ENCODE measurements around the gene KRT17. TPM values are rescaled to one million over a fixed set of nuclear protein-coding genes. Genes with fewer than 3 reads are reported as not detected.
"Not testable (repeated sequence)": the region's sequence is repeated elsewhere in the genome, so short reads cannot be mapped to it uniquely, and the experiment has no call there.

Gene KRT17
- total and polyA plus RNA-seq, 2 experiments from 2014 or later, result 1.8 to 3.8 TPM

DNA sequence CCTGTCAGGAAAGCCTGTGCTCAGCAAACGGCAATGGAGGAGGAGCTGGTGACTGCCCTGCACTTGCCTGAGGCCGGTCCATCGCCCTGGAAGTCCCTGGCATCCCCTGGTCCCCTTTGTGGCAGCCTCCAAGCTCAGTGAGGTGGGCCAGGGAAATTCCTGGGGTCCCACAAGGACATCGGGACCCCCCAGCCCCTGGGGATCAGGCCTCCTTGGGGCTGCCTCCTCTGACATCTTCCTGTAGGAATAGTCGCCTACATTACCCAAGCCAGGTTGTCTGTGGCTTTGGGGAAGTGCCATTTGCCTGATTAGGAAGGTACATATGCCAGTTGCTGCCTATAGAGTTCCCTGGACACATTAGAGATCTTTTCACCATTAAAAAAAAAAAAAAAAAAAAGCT is 45.4 kb downstream of the KRT17 start:
- TF ChIP-seq EZH2 (IDR thresholded peaks at IDR 0.05; ENCODE audit: insufficient read depth, poor library complexity, severe bottlenecking) (no peak), EZH2phosphoT487 (IDR thresholded peaks at IDR 0.05; ENCODE audit: insufficient read depth, low read depth) (no peak)
- H4K20me1 ChIP-seq (ENCODE audit: insufficient read depth), result no peaks in the 10 kb centered on the region
- H3K9ac ChIP-seq, result no peak overlapping the region
- no peak overlapping the region for H2AFZ ChIP-seq
- H3K79me2 ChIP-seq (ENCODE audit: insufficient read depth), result no peaks in the 10 kb centered on the region
- WGBS, 2 experiments (ENCODE audit: low coverage in 1 of 2, low lambda C conversion rate in 2 of 2, missing lambda C conversion rate in 2 of 2), result 73 to 77% methylated on average over 5 of the region's 5 CpGs
- DNase-seq, result no peak
- H3K36me3 ChIP-seq (ENCODE audit: low read depth), result no peaks in the 10 kb centered on the region
- peaks cover 24% of the 10 kb centered on the region; the same call in 1 of the 2 replicates for H3K27me3 ChIP-seq (replicated peaks; ENCODE audit: insufficient read depth)
- in situ Hi-C loops (cut with MboI), result no loop called here
- H3K9me2 ChIP-seq (ENCODE audit: insufficient read depth), result no peaks in the 10 kb centered on the region
- H3K4me2 ChIP-seq (ENCODE audit: unreplicated experiment), result no peak overlapping the region
- H3K9me3 ChIP-seq (ENCODE audit: low read depth), result no peaks in the 10 kb centered on the region
- H3K4me3 ChIP-seq, result no peak overlapping the region
- H3F3A ChIP-seq (ENCODE audit: insufficient read depth), result no peaks in the 10 kb centered on the region
- H3K4me1 ChIP-seq (ENCODE audit: insufficient read depth), result 0 out of 2 replicates have a peak, but pooled peaks cover 9% of the 10 kb centered on the region
- no peak overlapping the region for H3K27ac ChIP-seq

- no peak overlapping the region for H3K27ac ChIP-seq
- H3K4me1 ChIP-seq (ENCODE audit: insufficient read depth), result 0 out of 2 replicates have a peak, but pooled peaks cover 9% of the 10 kb centered on the region
- H3K9me2 ChIP-seq (ENCODE audit: insufficient read depth), result no peaks in the 10 kb centered on the region
- no peak overlapping the region for H3K4me2 ChIP-seq (ENCODE audit: unreplicated experiment)
- H3K9ac ChIP-seq, result no peak overlapping the region
- no peaks in the 10 kb centered on the region for H3K36me3 ChIP-seq (ENCODE audit: low read depth)
- 73 to 82% methylated on average over 1 of the region's 1 CpG for WGBS, 2 experiments (ENCODE audit: low coverage in 1 of 2, low lambda C conversion rate in 2 of 2, missing lambda C conversion rate in 2 of 2)
- no peaks in the 10 kb centered on the region for H3K79me2 ChIP-seq (ENCODE audit: insufficient read depth)
- no peak for DNase-seq
- H4K20me1 ChIP-seq (ENCODE audit: insufficient read depth), result no peaks in the 10 kb centered on the region
- peaks cover 25% of the 10 kb centered on the region; the same call in 1 of the 2 replicates for H3K27me3 ChIP-seq (replicated peaks; ENCODE audit: insufficient read depth)
- in situ Hi-C loops (cut with MboI), result no loop called here
- TF ChIP-seq EZH2phosphoT487 (IDR thresholded peaks at IDR 0.05; ENCODE audit: insufficient read depth, low read depth) (no peak), EZH2 (IDR thresholded peaks at IDR 0.05; ENCODE audit: insufficient read depth, poor library complexity, severe bottlenecking) (no peak)
- no peak overlapping the region for H2AFZ ChIP-seq
- H3F3A ChIP-seq (ENCODE audit: insufficient read depth), result no peaks in the 10 kb centered on the region
- H3K4me3 ChIP-seq, result no peak overlapping the region
- no peaks in the 10 kb centered on the region for H3K9me3 ChIP-seq (ENCODE audit: low read depth)
Measured at GRCh38 chr17:41578538-41578937, 45.8 kb downstream of the KRT17 start.

- H3K79me2 ChIP-seq (ENCODE audit: insufficient read depth); H4K20me1 ChIP-seq (ENCODE audit: insufficient read depth); H2AFZ ChIP-seq; H3K9ac ChIP-seq; H3K27ac ChIP-seq; H3K4me1 ChIP-seq (ENCODE audit: insufficient read depth); H3K9me2 ChIP-seq (ENCODE audit: insufficient read depth); in situ Hi-C loops (cut with MboI); H3K36me3 ChIP-seq (ENCODE audit: low read depth); H3K4me3 ChIP-seq; H3K9me3 ChIP-seq (ENCODE audit: low read depth); H3F3A ChIP-seq (ENCODE audit: insufficient read depth); H3K4me2 ChIP-seq (ENCODE audit: unreplicated experiment); DNase-seq: not testable (repeated sequence)
- H3K27me3 ChIP-seq (replicated peaks; ENCODE audit: insufficient read depth), result peaks cover 39% of the 10 kb centered on the region
- WGBS, 2 experiments (ENCODE audit: low coverage in 1 of 2, low lambda C conversion rate in 2 of 2, missing lambda C conversion rate in 2 of 2), result 52 to 57% methylated on average over 3 to 4 of the region's 4 CpGs
Measured at GRCh38 chr17:41576740-41577139, 47.6 kb downstream of the KRT17 start.

DNA sequence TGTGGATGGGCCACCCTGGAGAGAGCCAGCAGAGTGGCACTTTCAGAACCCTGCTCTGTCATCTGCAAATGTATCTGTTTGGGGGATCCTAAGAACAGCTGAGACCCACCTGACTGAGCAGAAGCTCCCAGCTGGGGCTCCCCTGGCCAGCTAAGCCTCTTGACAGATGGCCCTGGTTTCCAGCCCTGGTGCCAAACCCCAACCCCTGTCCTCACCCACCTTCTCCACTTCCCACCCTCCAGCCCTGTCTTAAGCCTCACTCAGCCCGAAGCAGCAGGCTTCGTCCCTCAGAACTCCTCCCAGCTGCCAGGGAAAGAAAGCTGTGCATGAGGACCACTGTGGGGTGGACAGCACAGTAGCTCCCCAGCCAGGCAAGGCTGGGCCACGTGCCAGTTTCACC is 49.0 kb downstream of the KRT17 start:
- H3K79me2 ChIP-seq (ENCODE audit: insufficient read depth), result no peaks in the 10 kb centered on the region
- H3K4me1 ChIP-seq (ENCODE audit: insufficient read depth), result 0 out of 2 replicates have a peak, but pooled peaks cover under 1% of the 10 kb centered on the region
- no peaks in the 10 kb centered on the region for H3K9me3 ChIP-seq (ENCODE audit: low read depth)
- WGBS, 2 experiments (ENCODE audit: low coverage in 1 of 2, low lambda C conversion rate in 2 of 2, missing lambda C conversion rate in 2 of 2), result 15 to 38% methylated on average over 3 of the region's 3 CpGs
- no peaks in the 10 kb centered on the region for H3K36me3 ChIP-seq (ENCODE audit: low read depth)
- TF ChIP-seq EZH2phosphoT487 (IDR thresholded peaks at IDR 0.05; ENCODE audit: insufficient read depth, low read depth), result no peak
- TF ChIP-seq EZH2 (IDR thresholded peaks at IDR 0.05; ENCODE audit: insufficient read depth, poor library complexity, severe bottlenecking), result no peak
- H3K27ac ChIP-seq, result no peak overlapping the region
- H3K9ac ChIP-seq, result no peak overlapping the region
- no peaks in the 10 kb centered on the region for H4K20me1 ChIP-seq (ENCODE audit: insufficient read depth)
- in situ Hi-C loops (cut with MboI), result no loop called here
- H3K4me3 ChIP-seq, result no peak overlapping the region
- H2AFZ ChIP-seq, result no peak overlapping the region
- no peaks in the 10 kb centered on the region for H3K9me2 ChIP-seq (ENCODE audit: insufficient read depth)
- peaks cover 51% of the 10 kb centered on the region for H3K27me3 ChIP-seq (replicated peaks; ENCODE audit: insufficient read depth)
- no peak overlapping the region for H3K4me2 ChIP-seq (ENCODE audit: unreplicated experiment)
- no peak for DNase-seq
- no peaks in the 10 kb centered on the region for H3F3A ChIP-seq (ENCODE audit: insufficient read depth)
